ENCODE data around the gene TACC2. TPM values are rescaled to one million over a fixed set of nuclear protein-coding genes. Genes with fewer than 3 reads are reported as not detected.

Gene TACC2
- total RNA-seq, 2 experiments from 2014 or later: not detected

GRCh38 chr10:122257041-122257440 is 268.1 kb downstream of the TACC2 start:
- no peak for TF ChIP-seq EZH2phosphoT487 (IDR thresholded peaks at IDR 0.05; ENCODE audit: borderline replicate concordance, low read depth, low read length)
- TF ChIP-seq, protein P1, sequence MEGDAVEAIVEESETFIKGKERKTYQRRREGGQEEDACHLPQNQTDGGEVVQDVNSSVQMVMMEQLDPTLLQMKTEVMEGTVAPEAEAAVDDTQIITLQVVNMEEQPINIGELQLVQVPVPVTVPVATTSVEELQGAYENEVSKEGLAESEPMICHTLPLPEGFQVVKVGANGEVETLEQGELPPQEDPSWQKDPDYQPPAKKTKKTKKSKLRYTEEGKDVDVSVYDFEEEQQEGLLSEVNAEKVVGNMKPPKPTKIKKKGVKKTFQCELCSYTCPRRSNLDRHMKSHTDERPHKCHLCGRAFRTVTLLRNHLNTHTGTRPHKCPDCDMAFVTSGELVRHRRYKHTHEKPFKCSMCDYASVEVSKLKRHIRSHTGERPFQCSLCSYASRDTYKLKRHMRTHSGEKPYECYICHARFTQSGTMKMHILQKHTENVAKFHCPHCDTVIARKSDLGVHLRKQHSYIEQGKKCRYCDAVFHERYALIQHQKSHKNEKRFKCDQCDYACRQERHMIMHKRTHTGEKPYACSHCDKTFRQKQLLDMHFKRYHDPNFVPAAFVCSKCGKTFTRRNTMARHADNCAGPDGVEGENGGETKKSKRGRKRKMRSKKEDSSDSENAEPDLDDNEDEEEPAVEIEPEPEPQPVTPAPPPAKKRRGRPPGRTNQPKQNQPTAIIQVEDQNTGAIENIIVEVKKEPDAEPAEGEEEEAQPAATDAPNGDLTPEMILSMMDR (conservative IDR thresholded peaks at IDR 0.05; ENCODE audit: low read length): no peak
- H3K9me2 ChIP-seq (ENCODE audit: insufficient read depth, low read length): no peaks in the 10 kb centered on the region
- no peaks in the 10 kb centered on the region for H3K4me1 ChIP-seq (ENCODE audit: insufficient read depth, low read length, poor library complexity, severe bottlenecking)
- H3K9me3 ChIP-seq (ENCODE audit: low read length): no peaks in the 10 kb centered on the region; the same call in 1 of the 2 replicates
- POLR2A ChIA-PET: no interaction called here
- no peak overlapping the region for H3K4me2 ChIP-seq (ENCODE audit: low read length)
- H3K79me2 ChIP-seq (ENCODE audit: insufficient read depth, low read depth, low read length): no peaks in the 10 kb centered on the region
- DNase-seq (ENCODE audit: low spot score): no peak
- intact Hi-C loops (cut with micrococcal nuclease; ENCODE audit: unreplicated experiment): no loop called here
- H3K36me3 ChIP-seq (ENCODE audit: insufficient read depth, low read length): no peaks in the 10 kb centered on the region
- no peaks in the 10 kb centered on the region for H4K20me1 ChIP-seq (ENCODE audit: insufficient read depth, low read length)
- BruUV-seq (replicated peaks): no TSS peak
- H3K27ac ChIP-seq (ENCODE audit: low read depth, low read length, poor library complexity, severe bottlenecking): no peak overlapping the region
- no peak overlapping the region for H3K4me3 ChIP-seq (ENCODE audit: low read depth, low read length, poor library complexity, severe bottlenecking)
- H2AFZ ChIP-seq (ENCODE audit: low read length): no peak overlapping the region
- CTCF ChIA-PET (ENCODE audit: unreplicated experiment): interaction anchor here (0.5 kb wide), 1 partner anchor 254 kb away, joined by 3 read pairs; no protein-coding TSS in a partner anchor

DNA sequence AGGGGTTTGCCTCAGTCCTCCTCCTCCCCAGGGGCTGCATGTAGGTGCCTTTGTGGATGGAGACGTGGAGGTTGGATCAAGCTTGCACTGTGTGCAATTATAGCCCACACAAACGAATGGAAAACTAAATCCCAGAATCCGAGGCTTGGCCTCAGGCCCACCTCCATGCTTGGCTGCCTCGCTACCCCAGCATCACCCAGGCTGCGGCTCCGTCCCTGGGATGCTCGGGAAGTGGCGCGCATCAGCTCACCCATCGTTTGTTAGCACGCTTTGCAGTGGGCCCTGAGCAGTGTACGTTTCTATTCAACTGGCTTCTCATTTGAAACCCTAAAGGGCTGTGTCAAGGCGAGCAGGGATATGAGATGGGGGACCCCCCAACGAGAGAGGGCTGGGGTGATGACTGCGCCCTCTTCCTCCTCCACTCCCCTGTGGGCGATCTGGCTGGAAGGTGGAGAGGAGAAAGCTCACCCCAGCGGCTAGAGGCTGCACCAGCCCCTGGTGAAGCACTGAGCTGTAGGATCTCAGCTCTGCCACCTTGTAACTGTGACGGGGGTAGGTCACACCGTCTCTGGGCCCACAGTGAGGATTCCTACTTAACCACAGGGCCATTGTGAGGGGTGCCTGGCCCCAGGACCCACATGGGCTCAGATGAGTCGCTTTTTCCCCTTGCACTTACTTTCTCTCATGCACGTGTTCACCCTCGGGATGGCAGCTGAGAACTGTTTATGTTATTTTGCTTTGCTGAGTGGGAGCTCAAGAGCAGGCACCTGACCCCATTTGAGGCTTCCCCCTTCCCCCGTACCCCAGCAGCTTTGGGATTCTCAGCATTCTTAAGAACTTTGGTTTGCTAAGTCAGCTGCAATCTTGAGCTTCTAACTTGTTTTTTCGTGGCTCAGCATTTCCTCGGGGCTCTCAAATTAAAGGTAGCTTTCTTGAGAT is 269.4 kb downstream of the TACC2 start:
- ChIA-PET POLR2A (interaction anchor here (1.0 to 1.1 kb wide), 2 partner anchors 9 to 43 kb away, joined by 4 to 6 read pairs; no protein-coding TSS in a partner anchor), CTCF (ENCODE audit: unreplicated experiment) (no interaction called here)
- intact Hi-C loops (cut with micrococcal nuclease; ENCODE audit: unreplicated experiment): no loop called here
- no peaks in the 10 kb centered on the region for H3K4me1 ChIP-seq (ENCODE audit: insufficient read depth, low read length, poor library complexity, severe bottlenecking)
- no peak overlapping the region for H3K4me2 ChIP-seq (ENCODE audit: low read length)
- no peak overlapping the region for H2AFZ ChIP-seq (ENCODE audit: low read length)
- no peaks in the 10 kb centered on the region; the same call in 1 of the 2 replicates for H3K9me3 ChIP-seq (ENCODE audit: low read length)
- no peak for DNase-seq (ENCODE audit: low spot score)
- TF ChIP-seq, protein P1 (conservative IDR thresholded peaks at IDR 0.05; ENCODE audit: low read length): no peak
- TF ChIP-seq EZH2phosphoT487 (IDR thresholded peaks at IDR 0.05; ENCODE audit: borderline replicate concordance, low read depth, low read length): no peak
- H4K20me1 ChIP-seq (ENCODE audit: insufficient read depth, low read length): no peaks in the 10 kb centered on the region
- H3K79me2 ChIP-seq (ENCODE audit: insufficient read depth, low read depth, low read length): no peaks in the 10 kb centered on the region
- BruUV-seq (replicated peaks): no TSS peak
- no peaks in the 10 kb centered on the region for H3K9me2 ChIP-seq (ENCODE audit: insufficient read depth, low read length)
- no peak overlapping the region for H3K27ac ChIP-seq (ENCODE audit: low read depth, low read length, poor library complexity, severe bottlenecking)
- H3K4me3 ChIP-seq (ENCODE audit: low read depth, low read length, poor library complexity, severe bottlenecking): no peak overlapping the region
- H3K36me3 ChIP-seq (ENCODE audit: insufficient read depth, low read length): no peaks in the 10 kb centered on the region

DNA sequence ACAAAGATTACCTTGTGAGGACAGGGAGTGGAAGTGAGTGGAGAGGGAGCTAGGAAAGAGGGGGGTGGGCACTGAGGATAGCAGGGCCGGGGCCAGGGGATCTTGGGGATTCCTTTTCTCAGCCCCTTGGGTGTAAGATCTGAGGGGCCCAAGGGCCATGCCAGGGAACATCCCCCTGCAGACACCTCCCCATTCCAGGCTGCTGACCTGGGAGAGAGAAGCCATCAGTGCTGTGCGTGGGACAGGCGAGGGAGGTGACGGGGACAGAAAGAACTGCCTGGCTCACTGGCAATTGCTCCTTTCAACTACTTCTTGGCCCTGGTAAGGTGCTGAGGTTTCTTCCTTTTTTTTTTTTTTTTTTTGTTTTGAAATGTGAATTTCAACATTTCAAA is 270.1 kb downstream of the TACC2 start:
- intact Hi-C loops (cut with micrococcal nuclease; ENCODE audit: unreplicated experiment): no loop called here
- ChIA-PET POLR2A (interaction anchor here (1.0 to 1.1 kb wide), 2 partner anchors 9 to 44 kb away, joined by 4 to 6 read pairs; no protein-coding TSS in a partner anchor), CTCF (ENCODE audit: unreplicated experiment) (no interaction called here)
- Histone ChIP-seq H2AFZ (ENCODE audit: low read length) (no peak overlapping the region), H3K36me3 (ENCODE audit: insufficient read depth, low read length) (no peaks in the 10 kb centered on the region), H3K4me2 (ENCODE audit: low read length) (no peak overlapping the region), H3K9me2 (ENCODE audit: insufficient read depth, low read length) (no peaks in the 10 kb centered on the region), H3K4me3 (ENCODE audit: low read depth, low read length, poor library complexity, severe bottlenecking) (no peak overlapping the region), H3K27ac (ENCODE audit: low read depth, low read length, poor library complexity, severe bottlenecking) (no peak overlapping the region), H4K20me1 (ENCODE audit: insufficient read depth, low read length) (no peaks in the 10 kb centered on the region), H3K9me3 (ENCODE audit: low read length) (no peaks in the 10 kb centered on the region; the same call in 1 of the 2 replicates), H3K79me2 (ENCODE audit: insufficient read depth, low read depth, low read length) (no peaks in the 10 kb centered on the region), H3K4me1 (ENCODE audit: insufficient read depth, low read length, poor library complexity, severe bottlenecking) (no peaks in the 10 kb centered on the region)
- no peak for DNase-seq (ENCODE audit: low spot score)
- no peak for TF ChIP-seq EZH2phosphoT487 (IDR thresholded peaks at IDR 0.05; ENCODE audit: borderline replicate concordance, low read depth, low read length)
- TF ChIP-seq, protein P1 (conservative IDR thresholded peaks at IDR 0.05; ENCODE audit: low read length): no peak
- BruUV-seq (replicated peaks): no TSS peak

Data from OCI-LY7 (cell line).